ENCODE measurements around the gene SYNPO.

The SYNPO gene

DNA sequence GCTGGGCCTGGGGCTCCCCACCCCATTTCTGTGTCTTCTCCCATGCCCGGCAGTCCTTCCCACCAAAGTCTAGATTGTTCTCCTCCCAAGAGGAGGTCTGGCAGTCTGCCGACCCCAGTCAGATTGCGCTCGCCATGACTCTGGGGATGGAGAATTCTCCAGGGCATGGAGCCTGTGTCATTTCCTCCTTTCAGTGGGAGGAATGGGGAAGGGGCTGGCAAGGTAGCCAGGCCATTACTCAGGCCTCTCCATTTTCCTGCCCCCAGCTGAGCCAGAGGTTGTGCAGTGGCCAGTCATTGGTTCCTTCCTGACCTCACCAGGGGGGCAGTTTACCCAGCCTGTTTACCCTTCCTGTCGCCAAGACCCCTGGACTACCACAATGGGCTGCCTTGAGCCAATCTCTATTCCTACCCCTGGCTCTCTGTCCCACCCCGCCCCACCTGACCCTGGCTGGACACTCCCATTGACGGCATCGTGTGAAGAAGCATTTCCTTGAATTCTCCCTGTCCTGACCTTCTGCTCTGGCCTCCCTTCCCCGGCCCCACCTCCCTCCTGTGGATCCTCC lies 628 bp downstream of the SYNPO start:
- DNase-seq (ENCODE audit: low read depth, low spot score) = no peak

DNA sequence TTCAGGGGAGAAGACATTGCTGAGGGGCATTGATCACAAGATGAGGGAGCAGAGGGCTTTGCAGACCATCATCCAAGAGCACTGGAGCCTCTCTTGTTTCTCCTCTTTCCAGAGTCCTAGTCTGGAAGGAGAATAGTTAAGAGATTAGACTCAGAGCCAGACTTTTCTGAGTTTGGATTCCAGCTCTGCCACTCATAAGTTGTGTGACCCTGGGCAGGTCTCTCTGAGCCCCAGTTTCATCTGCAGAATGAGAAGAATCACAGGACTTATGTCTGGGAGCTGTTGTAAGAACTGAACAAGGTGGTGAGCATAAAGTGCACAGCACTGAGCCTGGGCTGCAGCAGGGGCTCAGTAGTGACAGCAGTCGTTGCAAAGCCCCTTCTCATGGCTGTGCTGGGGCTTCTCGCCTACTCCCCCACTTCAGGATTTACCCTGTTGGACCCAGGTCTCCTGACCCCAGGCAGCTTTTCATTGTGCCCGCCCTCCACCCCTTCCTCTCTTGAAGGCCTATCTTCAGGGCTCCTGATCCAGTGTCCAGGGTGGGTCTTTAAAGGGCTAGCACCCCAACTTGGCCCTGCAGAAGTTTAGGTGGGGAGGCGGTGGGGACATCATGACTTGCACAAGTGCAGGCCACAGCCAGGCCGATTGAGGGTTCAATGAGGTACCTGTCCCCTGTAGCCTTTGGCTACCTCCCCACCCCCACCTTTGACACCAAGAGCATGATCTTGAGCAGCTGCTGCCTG lies 1.5 kb downstream of the SYNPO start:
- no peak for DNase-seq (ENCODE audit: low read depth, low spot score)

DNA sequence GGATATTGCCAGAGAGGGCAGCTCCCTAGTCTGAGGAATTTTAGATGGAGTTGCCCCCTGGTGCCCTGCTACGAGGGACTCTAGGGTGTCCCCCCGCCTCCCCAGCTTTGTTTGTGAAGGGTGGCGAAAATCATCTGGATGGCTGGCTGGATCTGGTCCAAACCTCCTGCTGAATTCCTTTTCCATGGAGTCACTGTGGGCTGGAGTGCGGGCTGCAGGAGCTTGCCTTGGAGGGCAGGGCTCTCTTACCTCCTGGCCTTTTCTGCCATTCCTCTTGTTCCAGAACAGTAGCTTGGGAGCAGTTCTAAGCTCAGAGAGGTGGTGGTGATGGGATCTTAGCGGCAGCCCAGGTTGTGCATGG lies 2.1 kb downstream of the SYNPO start:
- DNase-seq (ENCODE audit: low read depth, low spot score) = no peak

DNA sequence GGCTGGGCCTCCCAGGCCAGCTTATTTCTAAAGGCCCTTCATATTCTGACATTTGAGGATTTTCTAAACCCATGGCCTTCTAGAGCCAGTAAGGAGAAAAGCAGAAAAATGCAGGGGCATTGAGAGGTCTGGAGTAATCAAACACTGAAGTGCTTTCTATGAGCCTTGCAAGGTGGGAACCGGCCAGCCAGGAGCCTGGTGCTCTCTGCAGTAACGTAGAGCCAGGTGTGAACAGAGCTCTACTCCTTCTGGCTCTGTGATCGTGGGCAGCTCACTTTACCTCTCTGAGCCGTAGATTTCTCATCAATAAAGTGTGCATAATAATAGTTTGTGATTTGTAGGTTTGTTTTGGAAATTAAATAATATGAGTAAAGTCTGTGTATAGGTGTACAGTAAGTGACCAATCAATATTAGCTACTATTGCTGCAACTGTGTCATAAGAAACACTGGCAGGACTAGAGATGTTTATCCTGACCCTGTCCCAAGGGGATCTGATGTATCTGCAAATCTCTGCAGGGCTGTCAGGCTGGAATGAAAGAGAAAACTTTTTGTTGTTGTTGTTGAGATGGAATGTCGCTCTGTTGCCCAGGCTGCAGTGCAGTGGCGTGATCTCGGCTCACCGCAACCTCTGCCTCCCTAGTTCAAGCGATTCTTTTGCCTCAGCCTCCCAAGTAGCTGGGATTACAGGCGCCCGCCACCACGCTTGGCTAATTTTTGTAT lies 2.7 kb downstream of the SYNPO start:
- no peak for DNase-seq (ENCODE audit: low read depth, low spot score)

DNA sequence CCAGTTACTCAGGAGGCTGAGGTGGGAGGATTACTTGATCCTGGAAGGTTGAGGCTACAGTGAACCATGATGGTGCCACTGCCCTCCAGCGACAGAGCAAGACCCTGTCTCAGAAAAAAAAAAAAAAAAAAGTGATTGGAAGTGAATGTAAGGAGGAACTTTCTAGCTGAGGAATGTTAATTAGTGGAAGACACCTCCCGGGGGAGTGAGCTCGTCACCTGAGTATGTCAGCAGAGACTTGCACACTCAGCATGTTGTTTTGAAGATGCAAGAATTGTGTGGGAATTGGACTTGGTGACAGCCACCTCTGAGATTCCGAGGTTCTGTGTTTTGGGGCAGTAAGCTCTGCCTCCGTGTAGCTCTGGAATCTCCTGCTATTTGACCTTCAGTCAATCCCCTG lies 3.6 kb downstream of the SYNPO start:
- no peak for DNase-seq (ENCODE audit: low read depth, low spot score)

DNA sequence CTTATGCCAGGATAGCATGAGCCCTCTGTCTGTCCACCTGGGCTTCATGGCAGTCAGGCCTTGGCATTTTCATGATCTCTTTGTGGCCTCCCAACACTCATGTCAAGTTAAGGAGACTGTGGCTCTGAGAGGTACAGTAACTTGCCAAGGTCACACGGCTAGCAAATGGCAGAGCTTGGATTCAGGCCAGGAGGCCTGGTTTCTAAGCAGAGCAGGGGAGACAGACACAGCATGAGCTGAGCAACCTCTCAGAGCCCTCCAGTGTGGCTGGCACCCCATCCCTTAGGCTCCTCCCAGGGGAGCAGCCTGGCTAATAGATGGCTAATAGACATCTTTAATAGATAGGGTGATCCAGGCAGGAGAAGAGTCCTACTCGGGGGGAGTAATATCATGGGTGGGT lies 4.1 kb downstream of the SYNPO start:
- no peak for DNase-seq (ENCODE audit: low read depth, low spot score)

DNA sequence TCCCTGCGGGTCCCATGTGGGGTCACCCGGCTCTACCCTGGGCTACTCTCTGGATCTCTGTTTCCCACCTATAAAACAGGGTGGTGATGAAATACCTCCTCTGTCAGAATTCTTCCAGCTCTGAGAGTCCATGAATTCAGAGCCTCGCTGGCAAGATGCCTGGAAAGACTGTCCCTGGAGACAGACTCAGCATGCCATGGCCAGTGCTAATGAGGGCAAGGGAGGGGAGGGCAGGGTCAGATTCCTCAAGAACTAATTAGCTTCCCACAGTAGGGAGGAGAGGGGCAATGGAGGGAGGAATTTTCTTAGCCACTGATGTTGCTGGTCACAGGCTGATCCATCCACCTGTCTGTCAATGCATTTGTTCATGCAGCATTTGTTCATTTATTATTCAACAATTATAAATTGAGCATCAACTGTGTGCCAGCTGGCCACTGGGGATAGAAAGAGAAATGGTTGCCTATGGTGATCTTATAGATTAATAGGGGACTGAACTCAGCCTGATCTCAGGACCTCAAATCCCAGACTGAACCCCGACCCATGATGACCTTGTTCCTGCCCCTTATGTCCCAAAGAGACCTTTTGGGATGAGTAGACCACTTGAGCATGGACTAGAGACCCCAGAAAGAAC lies 4.7 kb downstream of the SYNPO start:
- no peak for DNase-seq (ENCODE audit: low read depth, low spot score)

DNA sequence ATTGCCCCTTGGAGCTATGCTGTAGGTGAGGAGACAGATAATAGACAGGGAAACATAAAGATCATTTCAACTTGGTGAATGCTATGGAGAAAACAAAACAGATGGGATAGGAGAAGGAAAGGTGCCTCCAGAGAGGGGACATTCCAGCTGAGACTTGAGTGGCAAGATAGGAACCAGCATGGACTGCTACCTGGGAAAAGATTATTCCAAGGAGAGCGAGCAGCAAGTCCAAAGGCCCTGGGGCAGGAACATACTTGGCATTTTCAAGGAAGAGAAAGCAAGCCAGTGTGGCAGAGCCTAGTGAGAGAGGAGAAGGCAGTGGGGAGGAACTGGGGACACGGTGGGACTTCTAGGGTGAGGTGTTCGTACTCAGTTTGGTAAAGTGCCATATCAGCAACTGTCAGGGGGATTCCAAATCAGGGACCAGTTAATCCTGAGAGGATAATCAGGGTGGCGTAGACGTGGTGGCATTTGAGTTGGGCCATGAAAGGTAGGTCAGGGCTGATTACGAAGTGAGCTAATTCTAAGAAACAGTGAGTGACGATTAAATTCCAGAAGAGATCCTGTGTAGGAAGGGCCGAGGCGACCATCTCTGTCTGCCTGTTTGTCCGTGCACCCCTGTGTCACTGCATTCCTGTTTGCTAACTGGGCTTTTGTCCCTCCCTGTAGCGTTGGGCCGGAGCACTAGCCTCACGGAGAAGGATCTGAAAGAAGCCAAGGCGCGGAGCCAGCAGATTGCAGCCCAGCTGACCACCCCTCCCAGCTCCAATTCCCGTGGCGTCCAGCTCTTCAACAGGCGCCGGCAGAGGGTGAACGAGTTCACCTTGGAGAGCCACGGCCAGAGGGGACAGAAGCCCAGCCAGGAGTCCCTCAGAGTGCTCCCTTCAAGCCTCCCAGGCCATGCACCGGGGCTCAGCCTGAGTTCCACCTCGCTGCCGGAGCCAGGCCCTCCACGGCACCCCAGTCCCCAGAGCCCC lies 7.1 kb downstream of the SYNPO start:
- no peak for DNase-seq (ENCODE audit: low read depth, low spot score)

DNA sequence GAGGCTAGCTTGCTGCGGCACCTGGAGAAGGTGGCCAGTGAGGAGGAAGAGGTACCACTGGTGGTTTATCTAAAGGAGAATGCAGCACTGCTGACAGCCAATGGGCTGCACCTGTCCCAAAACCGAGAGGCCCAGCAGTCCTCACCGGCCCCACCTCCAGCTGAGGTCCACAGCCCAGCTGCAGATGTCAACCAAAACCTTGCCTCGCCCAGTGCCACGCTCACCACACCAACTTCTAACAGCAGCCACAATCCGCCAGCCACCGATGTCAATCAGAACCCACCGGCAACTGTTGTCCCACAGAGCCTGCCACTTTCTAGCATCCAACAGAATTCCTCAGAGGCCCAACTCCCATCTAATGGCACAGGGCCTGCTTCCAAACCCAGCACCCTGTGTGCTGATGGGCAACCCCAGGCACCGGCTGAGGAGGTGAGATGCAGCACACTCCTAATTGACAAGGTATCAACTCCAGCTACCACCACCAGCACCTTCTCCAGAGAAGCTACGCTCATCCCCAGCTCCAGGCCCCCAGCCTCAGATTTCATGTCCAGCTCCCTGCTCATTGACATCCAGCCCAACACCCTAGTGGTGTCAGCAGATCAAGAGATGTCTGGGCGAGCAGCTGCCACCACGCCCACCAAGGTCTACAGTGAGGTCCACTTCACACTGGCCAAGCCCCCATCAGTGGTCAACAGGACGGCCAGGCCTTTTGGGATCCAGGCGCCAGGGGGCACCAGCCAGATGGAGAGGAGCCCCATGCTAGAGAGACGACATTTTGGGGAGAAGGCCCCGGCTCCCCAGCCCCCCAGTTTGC lies 8.0 kb downstream of the SYNPO start:
- DNase-seq (ENCODE audit: low read depth, low spot score) = no peak

DNA sequence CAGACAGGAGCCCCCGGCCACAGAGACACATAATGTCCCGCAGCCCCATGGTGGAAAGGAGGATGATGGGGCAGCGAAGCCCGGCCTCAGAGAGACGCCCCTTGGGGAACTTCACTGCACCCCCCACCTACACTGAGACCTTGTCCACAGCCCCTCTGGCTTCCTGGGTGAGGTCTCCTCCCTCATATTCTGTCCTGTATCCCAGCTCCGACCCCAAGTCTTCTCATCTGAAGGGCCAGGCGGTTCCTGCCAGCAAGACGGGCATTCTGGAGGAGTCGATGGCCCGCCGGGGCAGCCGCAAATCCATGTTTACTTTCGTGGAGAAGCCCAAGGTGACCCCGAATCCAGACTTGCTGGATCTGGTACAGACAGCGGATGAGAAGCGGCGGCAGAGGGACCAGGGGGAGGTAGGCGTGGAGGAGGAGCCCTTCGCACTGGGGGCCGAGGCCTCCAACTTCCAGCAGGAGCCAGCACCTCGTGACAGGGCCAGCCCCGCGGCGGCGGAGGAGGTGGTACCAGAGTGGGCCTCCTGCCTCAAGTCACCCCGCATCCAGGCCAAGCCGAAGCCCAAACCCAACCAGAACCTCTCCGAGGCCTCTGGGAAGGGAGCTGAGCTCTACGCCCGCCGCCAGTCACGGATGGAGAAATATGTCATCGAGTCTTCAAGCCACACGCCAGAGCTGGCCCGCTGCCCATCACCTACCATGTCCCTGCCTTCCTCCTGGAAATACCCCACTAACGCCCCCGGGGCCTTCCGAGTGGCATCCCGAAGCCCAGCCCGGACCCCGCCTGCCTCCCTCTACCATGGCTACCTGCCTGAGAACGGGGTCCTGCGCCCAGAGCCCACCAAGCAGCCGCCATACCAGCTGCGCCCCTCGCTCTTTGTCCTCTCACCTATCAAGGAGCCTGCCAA lies 8.9 kb downstream of the SYNPO start:
- DNase-seq (ENCODE audit: low read depth, low spot score) = no peak

DNA sequence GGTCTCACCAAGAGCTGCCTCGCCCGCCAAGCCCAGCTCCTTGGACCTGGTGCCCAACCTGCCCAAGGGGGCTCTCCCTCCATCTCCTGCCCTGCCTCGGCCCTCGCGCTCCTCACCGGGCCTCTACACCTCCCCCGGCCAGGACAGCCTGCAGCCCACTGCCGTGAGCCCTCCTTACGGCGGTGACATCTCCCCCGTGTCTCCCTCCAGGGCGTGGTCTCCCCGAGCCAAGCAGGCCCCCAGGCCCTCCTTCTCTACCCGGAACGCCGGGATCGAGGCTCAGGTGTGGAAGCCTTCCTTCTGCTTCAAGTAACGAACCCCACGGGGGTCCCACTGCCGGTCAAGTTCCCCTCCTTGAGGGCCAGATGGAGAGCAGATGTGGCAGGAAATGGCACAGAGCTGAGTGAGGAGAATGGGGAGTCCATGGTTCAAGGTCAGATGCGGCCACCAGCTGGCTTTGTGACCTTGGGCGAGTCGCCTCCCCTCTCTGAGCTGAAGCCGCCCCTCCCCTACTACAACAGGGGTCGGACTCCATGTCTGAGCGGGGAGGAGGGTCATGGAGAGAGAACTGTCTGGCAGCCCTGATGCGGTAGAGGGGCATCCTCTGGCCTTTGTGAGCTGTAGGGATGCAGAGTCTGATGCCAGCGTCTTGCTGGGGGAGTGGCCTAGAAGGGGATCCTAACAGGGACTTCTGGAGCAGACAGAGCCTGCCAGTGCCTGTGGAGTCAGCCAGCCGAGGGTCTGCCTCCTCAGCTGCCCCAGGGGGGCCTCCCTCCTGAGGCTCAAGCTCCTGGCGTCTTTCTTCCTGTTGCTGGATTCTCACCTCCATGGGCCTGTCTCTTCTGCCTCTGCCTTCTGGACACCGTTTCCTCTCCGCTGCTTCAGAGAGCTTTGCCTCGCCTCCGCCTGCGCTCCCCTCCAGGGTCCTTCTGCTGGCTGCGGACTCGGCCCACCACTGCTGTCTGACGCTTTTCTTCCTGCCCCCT lies 9.9 kb downstream of the SYNPO start:
- DNase-seq (ENCODE audit: low read depth, low spot score) = no peak

DNA sequence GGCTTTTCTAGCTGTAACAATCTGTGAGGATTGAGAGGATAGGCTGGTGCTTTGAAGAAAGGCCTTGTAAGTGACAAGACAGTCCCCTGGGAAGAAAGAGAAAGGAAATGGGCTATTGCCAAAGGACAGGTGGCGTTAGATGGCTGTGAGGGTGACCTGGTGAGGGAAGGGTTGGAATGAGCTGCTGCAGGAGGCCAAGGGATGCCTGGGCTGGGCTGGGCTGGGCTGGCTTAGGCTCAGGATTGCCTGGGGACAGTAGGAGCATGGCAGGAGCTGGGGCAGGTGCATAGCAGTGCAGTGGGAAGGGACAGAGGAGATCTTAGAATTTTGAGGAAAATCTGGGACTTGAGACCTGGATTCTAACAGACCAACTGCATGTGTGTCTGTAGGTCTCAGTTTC lies 10.9 kb downstream of the SYNPO start:
- no peak for DNase-seq (ENCODE audit: low read depth, low spot score)

DNA sequence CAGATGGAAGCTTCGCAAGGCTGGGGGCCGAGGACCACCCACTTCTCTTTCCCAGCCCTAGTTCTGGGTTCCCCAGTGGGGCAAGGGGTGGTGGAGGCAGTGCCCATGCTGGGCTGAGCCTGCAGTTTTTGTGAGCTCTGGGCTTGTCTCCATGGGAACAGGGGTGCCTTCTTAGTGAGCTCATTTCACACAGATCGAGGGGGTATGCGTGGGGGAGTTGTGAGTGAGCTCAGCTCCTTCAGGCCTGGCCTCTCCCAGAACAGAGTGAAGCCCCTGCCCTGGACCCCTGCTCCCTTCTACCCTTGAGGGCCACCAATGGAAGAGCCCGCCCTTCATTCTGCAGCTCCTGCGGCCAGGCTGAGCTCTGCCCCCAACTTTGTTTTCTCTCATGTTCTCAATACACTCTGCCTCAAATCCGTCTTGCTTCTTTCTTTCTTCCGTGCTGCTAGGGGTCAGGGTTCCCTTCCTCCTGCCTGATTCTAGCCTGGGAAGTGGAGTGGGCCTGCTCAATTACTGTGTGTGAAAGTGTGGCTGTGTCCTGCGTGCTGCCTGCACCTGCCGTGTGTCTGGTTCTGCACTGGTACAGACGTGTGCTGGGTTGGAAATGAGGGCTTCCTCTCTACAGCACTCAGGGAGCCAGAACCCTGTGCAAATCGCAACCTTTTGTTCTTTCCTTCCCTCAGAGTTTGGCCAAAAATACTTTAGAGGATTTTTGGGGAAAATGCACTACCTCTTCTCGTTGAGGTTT lies 11.6 kb downstream of the SYNPO start:
- DNase-seq (ENCODE audit: low read depth, low spot score) = no peak

DNA sequence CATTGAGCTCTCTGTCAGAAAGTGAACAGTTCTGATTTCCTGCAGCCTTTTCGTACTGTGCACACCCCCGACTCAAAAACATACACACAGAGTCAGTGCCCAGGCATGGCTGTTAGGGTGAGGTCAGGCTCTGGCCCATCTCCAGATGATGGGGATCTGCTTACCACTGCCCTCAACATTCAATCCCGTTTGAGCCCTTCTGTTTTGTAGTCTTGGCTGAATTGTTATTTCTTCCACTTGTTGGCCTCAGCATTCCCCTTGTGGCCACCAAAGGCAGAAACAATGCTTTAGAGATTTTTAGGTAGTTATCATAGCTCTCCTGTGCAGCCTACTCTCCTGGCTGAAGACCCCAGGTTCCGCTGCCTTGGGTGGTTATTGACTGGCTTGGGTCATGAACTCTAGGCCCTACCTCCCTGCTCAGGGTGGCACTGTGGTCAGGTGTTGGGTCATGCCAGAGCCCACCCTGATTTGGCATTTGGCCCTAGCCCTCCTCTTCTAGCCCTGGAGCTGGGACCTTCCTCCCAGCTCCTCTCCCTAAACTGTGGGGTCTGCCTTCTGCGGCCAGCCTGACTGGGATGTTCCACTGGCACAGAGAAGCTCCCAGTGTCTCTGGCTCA lies 12.8 kb downstream of the SYNPO start:
- DNase-seq (ENCODE audit: low read depth, low spot score) = no peak

DNA sequence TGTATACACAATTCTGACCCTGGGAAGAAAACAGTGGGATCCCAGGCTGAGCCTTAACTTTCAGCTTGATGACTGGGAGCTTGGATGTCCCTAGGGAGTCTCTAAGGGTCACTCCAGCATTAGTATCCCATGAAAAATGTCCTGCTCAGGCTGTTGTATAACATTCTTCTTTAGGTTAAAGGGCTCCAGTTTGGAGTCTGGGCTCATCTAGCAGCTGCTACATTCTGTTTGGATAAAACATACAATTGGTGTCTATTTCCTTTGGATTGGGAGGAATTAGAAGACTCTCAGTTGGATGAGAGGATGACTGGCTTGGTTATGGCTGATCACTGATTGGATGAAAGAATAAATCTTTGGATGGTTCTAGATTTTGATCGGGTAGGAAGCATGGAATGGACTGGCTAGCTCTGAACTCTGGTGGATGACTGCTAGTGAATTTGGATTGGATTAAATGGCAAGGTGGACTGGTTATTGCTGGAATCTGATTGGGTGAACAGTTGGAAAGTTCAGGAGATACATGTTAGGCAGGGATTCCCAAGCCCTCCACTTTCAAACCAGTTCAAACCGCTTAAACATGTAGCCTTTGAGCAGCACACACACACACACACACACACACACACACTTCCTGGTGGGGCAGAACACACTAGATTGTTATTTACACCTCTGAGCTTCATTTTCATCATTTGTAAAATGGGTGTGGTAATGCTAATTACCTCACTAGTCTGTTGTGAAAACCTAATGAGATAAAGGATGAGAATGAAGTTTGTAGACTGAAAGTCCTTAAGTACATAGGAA lies 13.5 kb downstream of the SYNPO start:
- no peak for DNase-seq (ENCODE audit: low read depth, low spot score)

DNA sequence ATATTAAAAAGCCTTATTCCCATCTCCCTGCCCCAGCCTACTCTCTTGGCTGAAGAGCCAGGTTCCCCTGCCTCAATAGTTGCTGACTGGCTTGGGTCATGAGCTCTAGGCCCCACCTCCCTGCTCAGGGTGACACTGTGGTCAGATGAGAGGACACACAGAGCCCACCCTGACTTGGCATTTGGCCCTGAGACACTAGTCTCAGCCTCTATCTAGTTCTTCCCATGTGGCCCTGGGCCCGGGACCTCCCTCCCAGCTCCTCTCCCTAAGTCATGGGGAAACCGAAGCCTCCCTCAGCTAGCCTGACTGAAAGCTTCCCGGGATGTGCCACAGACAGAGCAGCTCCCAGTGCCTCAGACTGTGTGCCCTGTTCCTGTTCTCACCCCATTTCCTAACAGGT lies 14.8 kb downstream of the SYNPO start:
- DNase-seq (ENCODE audit: low read depth, low spot score) = no peak
